GM12865 (cell line): ENCODE data around the gene UPF1.

Experiments used
- DNase-seq: peaks from one replicate; pipeline ENCODE4 v3.0.0; 2010; ENCODE audit warnings: low read depth
- H3K4me3 ChIP-seq: 2 replicates; pipeline ENCODE4 v1.5.1; 2011; ENCODE audit warnings: mild to moderate bottlenecking, low read depth, low read length, control low read depth
- TF ChIP-seq, protein P1 (sequence below): IDR thresholded peaks from 2 replicates; pipeline ENCODE4 v1.5.1; 2011; ENCODE audit warnings: low read length, control low read depth, low read depth, inconsistent platforms; ENCODE audit not compliant: insufficient read depth; ENCODE audit errors: missing control alignments

The UPF1 gene

DNA sequence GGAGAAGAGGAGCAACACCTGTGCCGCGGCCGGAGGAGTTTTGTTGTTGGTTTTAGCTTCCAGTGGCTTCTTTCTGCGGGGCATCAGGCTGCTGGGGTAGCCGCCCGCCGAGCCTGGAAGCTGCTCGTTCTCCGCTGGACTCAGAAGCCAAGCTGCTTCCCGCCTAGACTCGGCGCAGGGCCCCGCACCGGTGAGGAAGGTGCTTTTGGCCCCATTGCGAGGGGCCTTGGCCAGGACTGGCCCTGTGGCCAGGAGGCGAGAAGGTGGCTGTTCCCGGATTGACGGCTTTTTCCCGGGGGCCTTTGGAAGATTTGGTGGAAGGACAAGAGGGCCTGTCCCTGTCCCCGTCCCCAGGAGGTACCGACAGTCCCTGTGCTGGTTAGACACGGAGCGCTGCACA, 35.4 kb downstream of the UPF1 start:
- TF ChIP-seq, protein P1, sequence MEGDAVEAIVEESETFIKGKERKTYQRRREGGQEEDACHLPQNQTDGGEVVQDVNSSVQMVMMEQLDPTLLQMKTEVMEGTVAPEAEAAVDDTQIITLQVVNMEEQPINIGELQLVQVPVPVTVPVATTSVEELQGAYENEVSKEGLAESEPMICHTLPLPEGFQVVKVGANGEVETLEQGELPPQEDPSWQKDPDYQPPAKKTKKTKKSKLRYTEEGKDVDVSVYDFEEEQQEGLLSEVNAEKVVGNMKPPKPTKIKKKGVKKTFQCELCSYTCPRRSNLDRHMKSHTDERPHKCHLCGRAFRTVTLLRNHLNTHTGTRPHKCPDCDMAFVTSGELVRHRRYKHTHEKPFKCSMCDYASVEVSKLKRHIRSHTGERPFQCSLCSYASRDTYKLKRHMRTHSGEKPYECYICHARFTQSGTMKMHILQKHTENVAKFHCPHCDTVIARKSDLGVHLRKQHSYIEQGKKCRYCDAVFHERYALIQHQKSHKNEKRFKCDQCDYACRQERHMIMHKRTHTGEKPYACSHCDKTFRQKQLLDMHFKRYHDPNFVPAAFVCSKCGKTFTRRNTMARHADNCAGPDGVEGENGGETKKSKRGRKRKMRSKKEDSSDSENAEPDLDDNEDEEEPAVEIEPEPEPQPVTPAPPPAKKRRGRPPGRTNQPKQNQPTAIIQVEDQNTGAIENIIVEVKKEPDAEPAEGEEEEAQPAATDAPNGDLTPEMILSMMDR = no peak
- DNase-seq = no peak
- H3K4me3 ChIP-seq = no peak overlapping the region

GRCh38 chr19:18867751-18868150, 36.0 kb downstream of the UPF1 start:
- no peak for DNase-seq
- no peak overlapping the region for H3K4me3 ChIP-seq
- TF ChIP-seq, protein P1 = no peak

DNA sequence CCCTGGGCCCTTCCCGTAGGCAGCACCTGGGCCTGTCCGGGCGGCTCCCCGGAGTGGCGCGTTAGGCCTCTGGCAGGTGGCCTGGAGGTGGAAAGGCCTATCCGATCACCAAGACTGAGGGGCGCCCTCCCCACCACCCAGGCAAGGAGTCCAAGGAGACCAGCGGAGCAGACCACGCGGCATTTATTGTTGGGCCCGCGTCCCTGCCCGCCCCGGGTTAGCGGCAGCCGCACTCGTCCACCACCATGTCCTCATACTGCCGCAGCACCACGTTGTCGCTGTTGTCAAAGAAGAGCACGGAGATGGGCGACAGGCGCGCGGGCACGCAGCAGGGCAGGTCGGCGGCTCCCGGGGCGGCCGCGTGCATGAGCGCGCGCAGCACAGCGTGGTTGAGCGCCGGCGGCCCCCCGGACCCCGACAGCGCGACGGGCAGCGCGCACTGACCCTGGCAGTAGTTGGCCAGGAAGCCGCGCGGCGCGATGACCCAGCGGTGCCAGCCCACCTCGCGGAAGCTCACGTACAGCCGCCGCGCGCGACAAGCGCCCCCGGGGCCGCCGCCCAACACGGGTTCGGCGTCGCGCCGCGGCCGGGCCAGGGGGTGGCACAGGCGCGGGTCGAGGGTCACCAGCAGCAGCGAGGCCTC, 36.7 kb downstream of the UPF1 start:
- TF ChIP-seq, protein P1 = no peak
- no peak for DNase-seq
- no peak overlapping the region for H3K4me3 ChIP-seq

- TF ChIP-seq, protein P1 = no peak
- H3K4me3 ChIP-seq = no peak overlapping the region
- no peak for DNase-seq
Measured at GRCh38 chr19:18869023-18869618, 37.4 kb downstream of the UPF1 start.

GRCh38 chr19:18869781-18870530, 38.2 kb downstream of the UPF1 start:
- TF ChIP-seq, protein P1 = no peak
- H3K4me3 ChIP-seq = no peak overlapping the region
- no peak for DNase-seq

GRCh38 chr19:18870531-18871172, 38.9 kb downstream of the UPF1 start:
- TF ChIP-seq, protein P1 = no peak
- no peak overlapping the region for H3K4me3 ChIP-seq
- DNase-seq = no peak
